MM.1S (cell line): Measurements from ENCODE around the gene TMEM161A.

Experiments
- EZH2phosphoT487 ChIP-seq: fragments of 300-600 bp; sonication (generic); IDR thresholded peaks from 2 replicates; pipeline ENCODE4 v1.6.1; 2018; ENCODE audit warnings: antibody characterized with exemption, low read length
- TF ChIP-seq, protein P1 (sequence below): fragments of 300-600 bp; sonication (generic); IDR thresholded peaks from 2 replicates; pipeline ENCODE4 v1.5.1; 2016; ENCODE audit warnings: antibody characterized with exemption, low read length, mixed read lengths

DNA sequence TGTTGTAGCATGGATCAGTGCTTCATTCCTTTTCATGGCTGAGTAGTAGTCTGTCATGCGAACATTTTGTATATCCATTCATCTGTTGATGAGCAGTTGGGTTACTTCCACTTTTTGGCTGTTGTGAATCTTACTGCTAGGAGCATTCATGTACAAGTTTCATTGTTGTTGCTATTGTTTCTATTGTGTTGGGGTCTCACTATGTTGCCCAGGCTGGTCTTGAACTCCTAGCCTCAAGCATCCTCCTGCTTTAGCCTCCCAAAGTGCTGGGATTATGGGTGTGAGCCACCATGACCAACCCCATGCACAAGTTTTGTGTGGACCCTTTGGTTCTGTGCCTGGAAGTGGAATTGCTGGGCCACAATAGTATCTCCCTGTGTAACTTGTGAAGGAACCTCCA is 58.7 kb downstream of the TMEM161A start:
- TF ChIP-seq, protein P1, sequence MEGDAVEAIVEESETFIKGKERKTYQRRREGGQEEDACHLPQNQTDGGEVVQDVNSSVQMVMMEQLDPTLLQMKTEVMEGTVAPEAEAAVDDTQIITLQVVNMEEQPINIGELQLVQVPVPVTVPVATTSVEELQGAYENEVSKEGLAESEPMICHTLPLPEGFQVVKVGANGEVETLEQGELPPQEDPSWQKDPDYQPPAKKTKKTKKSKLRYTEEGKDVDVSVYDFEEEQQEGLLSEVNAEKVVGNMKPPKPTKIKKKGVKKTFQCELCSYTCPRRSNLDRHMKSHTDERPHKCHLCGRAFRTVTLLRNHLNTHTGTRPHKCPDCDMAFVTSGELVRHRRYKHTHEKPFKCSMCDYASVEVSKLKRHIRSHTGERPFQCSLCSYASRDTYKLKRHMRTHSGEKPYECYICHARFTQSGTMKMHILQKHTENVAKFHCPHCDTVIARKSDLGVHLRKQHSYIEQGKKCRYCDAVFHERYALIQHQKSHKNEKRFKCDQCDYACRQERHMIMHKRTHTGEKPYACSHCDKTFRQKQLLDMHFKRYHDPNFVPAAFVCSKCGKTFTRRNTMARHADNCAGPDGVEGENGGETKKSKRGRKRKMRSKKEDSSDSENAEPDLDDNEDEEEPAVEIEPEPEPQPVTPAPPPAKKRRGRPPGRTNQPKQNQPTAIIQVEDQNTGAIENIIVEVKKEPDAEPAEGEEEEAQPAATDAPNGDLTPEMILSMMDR: no peak
- TF ChIP-seq EZH2phosphoT487: no peak
